ENCODE measurements around the gene RABEP2.
A peak's percentile ranks its signal among the peaks of the same experiment; 100 is the strongest.
"Not testable (repeated sequence)": the region's sequence is repeated elsewhere in the genome, so short reads cannot be mapped to it uniquely, and the experiment has no call there.

Gene RABEP2

DNA sequence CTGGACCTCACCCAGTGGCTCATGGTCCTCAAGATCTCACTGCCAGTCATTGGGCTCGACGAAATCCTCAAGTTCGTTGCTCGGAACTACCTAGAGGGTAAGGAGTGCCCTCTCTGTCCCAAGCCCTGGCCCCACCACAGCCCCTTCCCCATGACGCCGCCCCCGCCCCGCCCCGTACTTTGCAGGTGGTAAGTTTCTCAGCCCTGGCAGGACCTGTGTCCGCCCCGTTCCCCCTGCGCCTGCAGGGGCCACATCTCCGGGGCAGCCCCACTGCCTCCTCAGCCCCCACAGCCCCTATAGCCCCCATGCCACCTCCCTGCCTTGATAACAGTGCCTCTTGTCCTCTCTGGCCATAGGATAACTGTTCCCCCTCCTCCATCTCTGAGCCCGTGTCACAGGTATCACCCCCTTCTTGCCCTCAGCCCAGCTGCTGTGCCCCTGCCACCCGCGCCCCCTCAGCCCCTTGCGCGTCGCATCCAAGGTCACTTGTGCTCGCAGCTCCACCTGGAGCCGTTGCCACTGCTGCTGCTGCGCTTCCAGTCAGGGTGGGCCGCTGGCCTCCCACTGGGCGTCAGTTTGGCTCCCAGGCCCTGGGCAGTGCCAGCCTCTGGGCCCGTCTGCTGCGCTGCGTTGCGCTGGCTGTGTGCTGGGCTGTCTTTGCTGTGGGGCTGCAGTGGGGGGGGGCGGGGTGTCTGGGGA is 21.5 kb downstream of the RABEP2 start:
- DNase-seq: no peak

DNA sequence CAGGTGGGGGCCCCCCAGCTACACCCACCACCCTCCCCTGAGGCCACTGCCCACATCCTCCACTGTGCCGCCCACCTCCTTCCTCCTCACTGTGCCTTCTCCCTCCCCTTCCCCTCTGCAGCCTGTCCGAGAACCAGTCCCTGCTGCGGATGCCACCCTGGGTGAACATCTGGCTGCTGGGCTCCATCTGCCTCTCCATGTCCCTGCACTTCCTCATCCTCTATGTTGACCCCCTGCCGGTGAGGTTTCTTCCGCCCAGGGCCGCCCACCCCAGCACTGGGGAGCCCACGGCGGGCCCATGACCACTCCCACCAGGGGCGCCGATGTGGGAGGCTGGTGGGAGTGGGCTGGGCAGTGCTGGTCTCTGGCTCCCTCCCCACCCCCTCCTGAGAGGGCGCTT is 22.1 kb downstream of the RABEP2 start:
- no peak for DNase-seq

DNA sequence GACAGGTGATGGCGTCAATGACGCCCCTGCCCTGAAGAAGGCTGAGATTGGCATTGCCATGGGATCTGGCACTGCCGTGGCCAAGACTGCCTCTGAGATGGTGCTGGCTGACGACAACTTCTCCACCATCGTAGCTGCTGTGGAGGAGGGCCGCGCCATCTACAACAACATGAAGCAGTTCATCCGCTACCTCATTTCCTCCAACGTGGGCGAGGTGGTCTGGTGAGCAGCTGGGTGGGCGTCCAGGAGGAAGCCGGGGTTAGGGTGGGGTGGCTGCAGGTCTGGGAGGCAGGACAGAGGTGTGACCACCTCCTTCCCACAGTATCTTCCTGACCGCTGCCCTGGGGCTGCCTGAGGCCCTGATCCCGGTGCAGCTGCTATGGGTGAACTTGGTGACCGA is 23.2 kb downstream of the RABEP2 start:
- DNase-seq: no peak

DNA sequence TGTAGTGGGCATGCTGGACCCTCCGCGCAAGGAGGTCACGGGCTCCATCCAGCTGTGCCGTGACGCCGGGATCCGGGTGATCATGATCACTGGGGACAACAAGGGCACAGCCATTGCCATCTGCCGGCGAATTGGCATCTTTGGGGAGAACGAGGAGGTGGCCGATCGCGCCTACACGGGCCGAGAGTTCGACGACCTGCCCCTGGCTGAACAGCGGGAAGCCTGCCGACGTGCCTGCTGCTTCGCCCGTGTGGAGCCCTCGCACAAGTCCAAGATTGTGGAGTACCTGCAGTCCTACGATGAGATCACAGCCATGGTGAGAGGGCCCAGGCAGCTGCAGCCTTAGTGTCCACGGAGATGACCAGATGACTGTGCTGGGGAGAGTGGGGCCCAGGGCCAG is 24.4 kb downstream of the RABEP2 start:
- DNase-seq: no peak

DNA sequence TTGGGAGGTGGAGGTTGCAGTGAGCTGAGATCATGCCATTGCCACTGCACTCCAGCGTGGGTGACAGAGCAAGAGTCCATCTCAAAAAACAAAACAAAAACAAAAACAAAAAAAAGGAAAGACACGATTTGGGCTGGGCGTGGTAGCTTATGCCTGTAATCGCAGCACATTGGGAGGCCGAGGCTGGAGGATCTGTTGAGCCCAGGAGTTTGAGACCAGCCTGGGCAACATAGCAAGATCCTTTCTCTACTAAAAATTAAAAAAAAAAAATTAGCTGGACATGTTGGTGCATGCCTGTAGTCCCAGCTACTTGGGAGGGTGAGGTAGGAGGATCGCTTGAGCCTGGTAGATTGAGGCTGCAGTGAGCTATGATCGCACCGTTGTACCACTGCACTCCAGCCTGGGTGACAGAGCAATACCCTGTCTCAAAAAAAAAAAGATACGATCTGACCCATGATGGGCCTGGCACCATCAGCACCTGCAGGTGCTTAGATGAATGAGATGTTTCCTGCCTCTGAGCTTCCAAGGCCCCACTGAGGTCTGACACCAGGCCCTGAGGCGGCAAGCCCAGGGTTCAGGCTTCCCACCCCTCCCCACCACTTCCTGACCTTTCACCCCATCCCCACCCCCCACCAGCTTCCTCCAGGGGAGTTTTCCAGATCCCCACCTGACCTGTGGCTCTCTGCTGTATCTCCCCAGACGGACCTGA is 25.0 kb downstream of the RABEP2 start:
- DNase-seq: no peak

DNA sequence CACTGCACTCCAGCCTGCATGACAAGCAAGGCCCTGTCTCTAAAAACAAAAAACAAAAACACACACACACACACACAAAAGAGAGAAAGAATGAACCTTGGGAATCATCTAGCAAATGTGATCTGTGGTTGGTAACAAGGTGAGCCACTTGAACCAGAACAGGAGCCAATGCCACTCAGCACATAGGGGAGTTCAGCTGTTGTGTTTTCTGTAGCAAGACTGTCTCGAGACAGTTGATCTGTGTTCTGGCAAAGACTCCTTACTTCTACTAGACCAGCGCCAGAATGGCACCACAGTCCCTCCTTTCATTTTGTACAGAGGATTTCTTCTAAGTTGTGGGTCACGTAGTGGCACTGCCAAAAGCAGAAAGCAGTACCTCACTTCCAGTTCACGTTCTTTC is 26.1 kb downstream of the RABEP2 start:
- DNase-seq: no peak

DNA sequence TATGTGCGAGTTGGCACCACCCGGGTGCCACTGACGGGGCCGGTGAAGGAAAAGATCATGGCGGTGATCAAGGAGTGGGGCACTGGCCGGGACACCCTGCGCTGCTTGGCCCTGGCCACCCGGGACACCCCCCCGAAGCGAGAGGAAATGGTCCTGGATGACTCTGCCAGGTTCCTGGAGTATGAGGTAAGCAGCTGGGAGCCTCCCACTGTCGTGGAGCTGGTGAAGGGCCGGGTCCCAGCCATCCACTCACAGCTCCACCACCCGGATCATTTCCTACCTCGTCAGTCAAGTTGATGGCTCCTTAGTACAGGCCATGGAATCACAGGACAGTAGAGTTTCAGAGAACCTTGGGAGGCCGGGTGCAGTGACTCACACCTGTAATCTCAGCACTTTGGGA is 26.8 kb downstream of the RABEP2 start:
- DNase-seq: no peak

DNA sequence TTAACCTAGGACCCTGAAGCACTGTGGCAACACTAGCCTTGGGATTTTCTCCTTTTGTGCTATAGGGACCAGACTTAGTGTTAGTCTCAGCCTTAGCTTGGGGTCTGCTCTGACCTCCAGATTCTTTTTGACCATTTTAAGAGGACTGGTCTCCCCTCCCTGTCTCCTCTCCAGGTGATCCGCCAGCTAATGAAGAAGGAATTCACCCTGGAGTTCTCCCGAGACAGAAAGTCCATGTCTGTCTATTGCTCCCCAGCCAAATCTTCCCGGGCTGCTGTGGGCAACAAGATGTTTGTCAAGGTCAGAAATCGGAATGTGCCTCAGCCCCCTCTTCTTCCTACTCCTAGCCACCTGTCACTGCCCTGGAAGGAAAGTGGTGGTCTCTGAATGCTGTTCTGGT is 27.2 kb downstream of the RABEP2 start:
- no peak for DNase-seq

DNA sequence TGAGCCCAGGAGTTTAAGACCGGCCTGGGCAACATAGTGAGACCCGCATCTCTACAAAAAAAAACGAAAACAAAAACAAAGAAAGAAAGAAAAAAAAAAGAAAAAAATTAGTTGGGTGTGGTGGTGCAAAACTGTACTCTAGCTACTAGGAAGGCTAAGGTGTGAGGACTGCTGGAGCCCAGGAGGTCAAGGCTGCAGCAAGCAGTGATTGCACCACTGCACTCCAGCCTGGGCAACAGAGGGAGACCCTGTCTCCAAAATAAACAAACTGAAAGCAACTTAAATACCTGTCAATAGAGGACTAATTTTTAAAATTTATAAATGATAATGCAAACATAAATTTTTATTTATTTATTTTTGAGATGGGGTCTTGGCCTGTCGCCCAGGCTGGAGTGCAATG is 29.4 kb downstream of the RABEP2 start:
- no peak for DNase-seq

DNA sequence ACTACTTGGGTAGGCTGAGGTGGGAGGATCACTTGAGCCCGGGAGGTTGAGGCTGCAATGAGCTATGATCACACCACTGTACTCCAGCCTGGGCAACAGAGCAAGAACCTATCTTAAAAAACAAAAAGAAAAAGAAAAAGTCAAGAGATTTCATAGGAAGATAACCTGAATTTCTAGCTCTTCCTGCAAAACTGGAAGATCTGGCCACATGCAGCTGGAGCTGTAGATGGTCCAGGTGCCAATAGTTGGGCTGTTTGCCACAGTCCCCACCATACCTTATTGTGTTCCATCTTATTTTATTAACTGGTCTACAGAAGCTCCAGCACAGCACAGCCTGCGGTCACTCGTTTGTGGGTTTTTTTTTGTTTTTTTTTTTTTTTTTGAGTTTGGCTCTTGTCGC is 31.7 kb downstream of the RABEP2 start:
- DNase-seq: no peak

DNA sequence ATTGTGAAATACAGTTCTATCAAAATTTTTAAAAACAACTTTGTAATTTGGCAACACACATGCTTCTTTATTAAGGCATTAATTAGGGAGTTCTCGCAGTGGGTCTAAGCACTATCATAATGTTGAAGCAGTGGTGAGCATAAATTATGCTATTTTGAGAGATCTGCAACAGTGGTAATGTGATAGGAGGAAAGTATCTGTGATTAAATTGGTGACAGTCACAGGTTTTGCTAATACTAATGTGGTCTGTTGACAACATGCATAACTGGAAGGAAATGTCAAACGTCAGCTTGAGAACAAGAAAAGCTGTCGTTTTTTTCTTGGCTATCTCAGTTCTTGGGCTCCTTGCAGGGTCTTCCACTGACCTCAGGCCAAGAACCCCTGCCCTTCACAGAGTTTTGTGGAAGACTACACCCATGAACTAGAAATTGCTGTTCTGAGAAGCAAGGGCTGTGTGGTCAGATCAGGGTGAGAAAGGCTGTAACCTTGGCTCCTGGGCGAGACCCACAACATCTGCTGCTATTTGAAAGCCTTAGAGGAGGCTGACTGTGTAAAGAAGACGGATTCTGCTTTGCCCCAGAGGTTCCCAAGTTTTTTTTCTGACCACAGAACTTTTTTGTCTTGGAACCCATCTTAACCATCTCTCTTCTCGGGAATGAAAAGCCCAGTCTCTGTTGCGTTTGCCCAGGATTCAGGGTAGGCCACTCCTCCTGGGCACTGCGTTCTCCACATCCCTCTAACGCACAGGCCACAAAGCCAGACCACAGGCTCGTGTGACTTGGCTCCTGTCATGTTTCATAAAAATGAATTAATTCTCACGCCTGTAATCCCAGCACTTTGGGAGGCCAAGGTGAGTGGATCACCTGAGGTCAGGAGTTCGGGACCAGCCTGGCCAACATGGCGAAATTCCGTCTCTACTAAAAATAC is 32.8 kb downstream of the RABEP2 start:
- no peak for DNase-seq

DNA sequence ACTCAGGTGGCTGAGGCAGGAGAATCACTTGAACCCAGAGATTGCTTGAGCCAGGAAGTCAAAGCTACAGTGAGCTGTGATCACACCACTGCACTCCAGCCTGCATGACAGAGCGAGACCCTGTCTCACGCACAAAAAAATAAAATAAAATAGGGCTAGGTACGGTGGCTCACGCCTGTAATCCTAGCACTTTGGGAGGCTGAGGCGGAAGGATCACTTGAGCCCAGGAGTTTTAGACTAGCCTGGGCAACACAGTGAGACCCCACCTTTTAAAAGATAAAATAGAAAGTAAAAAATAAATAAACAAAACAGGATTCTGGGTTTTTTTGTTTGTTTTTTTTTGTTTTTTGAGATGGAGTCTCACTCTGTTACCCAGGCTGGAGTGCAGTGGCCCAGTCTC is 34.7 kb downstream of the RABEP2 start:
- not testable (repeated sequence) for DNase-seq

DNA sequence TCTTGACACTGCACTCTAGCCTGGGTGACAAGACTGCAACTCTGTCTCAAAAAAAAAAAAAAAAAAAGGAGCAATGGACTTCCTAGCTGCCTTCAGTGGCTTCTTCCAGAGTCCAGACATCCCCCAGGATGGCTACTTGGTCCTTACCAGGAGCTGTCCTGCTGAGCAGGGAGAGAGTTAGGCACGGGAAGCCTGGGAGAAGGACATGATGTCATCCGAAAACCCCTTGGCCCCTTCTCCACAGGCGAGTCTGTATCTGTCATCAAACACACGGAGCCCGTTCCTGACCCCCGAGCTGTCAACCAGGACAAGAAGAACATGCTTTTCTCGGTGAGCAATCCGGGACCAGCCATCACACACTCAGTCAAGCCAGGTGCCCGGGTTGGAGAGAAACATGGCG is 38.1 kb downstream of the RABEP2 start:
- DNase-seq: no peak

DNA sequence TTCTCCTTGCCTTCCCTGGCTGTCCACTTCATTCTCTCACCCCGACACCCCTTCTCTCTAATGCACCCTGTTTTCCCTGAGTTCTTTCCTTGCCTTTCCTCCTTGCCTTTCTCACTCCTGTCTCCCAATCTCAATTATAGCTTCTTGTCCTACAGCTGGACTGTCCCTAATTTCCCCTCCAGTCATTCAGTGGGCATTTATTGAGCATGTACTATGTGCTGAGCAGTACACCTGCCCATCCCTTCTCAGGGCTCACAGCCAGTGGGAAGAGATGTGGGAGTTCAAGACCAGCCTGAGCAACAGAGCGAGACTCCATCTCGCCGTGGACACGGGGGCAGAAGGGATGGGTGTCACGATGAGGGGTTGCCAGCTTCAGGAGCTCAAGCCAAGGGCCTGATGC is 41.0 kb downstream of the RABEP2 start:
- no peak for DNase-seq

DNA sequence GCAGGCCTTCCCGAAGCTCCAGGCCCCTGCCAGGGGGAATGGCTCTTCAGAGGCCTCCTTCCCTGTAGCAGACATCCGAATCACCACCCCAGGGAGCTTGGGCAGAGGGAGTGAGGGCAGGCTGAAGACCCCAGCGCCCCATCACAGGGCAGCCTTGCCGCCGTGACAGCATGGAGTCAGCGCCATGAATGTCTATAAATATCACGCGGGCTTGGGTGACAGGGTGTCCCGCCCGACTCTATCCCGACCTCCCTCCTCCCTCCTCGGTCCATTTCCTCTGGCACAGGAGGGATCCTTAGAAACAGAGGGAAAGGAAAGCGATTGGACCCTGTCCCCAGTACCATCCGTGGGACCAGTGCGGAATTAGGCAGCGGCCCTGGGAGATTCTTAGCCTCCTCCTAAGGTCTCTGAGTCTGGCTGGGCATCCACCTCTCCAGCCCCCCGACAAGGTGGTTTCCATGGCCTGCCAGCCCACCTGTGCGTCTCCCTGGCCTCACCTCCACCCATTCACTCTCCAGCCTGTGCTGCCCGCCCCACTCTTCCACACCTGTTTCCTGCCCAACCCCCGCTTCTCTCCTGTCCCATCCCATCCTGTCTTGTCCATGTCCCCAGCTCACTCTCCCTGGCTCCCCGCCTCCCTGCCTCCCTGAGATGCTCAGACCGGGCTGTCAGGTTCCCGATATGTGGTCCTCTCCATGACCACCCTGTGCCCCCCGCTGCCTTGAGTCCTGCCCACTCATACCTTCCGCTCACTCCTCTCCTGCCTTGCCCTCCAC is 41.6 kb downstream of the RABEP2 start:
- no peak for DNase-seq

DNA sequence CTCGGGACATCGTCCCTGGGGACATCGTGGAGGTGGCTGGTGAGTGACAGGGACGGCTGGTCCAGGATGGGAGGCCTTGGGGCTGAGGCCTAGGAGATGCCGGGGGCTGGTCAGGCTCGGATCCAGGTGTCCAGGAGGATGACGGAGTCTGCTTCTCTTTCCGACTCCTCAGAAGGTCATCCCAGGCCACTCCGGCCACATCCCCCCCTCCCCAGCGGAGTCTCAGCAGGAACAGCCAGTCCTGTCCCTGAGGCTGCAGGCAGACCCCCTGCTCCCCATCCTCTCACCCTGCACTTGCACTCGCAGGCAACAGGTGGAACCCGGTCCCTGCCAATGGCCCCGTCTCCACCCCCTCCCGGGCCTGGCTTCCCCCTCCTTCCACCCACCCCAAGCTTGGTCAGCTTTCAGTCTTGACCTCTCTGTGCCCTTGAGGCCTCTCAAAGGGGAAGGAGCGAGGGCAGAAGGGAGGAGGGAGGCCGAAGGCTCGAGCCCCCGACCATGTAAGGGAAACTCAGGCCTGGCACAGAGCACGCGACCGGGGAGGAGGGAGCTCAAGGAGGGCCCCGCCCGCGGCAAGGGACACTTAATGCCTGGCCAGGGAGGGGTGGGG is 42.4 kb downstream of the RABEP2 start:
- DNase-seq: no peak

DNA sequence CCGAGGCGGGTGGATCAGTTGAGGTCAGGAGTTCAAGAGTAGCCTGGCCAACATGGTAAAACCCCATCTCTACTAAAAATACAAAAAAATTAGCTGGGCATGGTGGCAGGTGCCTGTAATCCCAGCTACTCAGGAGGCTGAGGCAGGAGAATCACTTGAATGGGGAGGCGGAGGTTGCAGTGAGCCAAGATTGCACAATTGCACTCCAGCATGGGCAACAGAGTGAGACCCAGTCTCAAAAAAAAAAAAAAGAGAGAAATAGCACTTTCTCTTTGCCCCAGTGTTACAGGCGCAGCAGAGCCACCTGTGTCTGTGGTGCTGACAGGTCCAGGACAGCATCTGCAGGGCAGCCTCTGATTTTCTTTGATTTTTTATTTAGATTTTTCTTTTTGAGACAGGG is 43.5 kb downstream of the RABEP2 start:
- not testable (repeated sequence) for DNase-seq

DNA sequence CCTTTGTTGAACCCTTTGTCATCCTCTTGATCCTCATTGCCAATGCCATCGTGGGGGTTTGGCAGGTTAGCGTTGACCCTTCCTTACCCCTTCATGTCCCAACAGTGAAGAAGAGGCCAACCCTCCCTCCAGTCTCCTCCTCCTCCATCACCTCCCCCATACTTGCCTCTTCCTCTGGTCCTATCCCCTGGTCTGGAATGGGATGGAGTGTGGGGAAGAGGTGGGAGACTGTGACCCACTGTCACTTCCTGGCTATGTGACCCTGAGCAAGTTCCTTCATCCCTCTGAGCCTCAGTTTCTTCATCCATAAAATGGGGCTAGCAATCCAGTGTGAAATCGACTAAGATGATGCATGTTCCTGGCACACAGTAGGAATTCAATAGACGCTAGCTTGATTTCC is 44.1 kb downstream of the RABEP2 start:
- DNase-seq: no peak

DNA sequence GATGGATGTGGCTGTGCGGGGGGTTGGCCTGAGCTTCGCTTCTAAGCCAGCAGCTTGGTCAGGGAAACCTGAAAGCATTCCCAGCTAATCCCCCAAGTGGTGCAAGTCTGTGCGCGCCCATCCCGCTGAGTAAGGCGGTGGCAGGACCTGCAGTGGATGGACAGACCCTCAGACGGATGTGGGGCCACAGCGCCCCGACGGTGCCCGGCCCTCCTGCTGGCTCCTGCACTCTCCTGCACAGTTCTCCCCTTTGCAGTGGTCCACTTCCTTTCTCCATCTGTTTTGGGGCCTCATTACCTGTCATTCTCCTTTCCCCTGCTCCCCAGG is 44.5 kb downstream of the RABEP2 start:
- DNase-seq: no peak

DNA sequence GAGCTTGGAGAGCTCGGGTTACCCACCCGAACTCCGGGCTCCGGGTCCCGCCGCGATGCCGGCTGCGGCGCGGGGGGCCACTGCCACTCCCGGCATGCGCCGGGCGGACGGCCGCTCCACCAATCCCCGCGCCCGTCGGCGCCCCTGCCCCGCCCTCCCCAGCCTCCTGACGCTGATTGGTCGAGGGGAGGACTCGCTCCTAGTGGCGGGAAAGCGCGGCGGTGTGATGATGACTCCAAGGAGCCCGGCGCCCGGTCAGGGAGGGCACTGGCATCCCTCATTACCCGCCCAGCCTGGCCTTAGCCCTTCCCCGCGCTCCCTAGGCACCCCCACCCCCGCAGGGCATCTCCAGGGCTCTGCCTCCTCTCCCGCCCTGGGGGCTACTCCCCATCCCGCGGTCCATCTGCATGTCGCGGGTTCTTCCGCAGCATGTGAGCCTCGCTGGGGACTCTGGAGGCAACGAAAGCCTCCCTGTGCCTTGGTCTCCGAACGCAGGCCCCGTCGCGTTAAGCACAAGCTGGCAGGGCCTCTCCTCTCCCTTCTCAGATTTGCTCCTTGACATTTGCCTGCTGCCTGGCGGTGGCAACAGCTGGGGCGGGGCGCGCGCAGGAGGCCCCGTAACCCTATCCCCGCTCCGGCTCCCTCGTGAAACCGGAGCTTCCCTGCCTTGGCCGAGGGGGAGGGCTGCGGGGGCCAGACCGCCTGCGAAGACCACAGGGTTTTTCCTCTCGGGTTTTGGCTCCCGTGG is 45.0 kb downstream of the RABEP2 start:
- DNase-seq: peak; percentile 77 to 83 (median 80)

DNA sequence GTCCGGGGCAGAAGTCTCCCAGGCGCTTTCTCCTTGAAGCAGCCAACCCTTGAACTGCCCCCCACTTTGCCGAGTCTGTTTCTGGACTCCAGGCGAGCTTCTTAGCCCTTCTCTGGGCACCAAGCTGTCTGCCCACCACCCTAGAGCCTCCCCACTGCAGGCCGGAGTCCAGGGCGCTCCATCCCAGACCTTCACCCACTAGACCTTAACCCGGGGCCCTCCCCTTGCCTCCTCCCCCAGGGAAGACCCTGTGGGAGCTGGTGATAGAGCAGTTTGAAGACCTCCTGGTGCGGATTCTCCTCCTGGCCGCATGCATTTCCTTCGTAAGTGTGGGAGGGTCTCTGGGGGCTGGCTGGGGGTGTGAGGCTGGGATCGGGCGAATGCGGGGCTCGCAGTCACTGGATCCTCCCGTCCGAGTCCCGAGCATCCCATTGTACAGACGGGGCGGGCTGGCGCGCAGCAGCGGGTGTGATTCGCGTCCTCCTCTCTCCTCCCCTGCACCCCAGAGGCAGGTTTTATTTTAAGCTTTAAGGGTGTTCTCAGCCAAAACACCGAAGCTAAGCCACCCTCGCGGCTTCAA is 45.7 kb downstream of the RABEP2 start:
- no peak for DNase-seq
